K562 (cell line): ENCODE measurements around the gene SKAP2. TPM values are rescaled to one million over a fixed set of nuclear protein-coding genes. Genes with fewer than 3 reads are reported as not detected.

Source experiments
- ATAC-seq: fragments of 200-7000 bp; cut with Tn5 transposase; 3 replicates; pipeline ENCODE4 v1.9.1; 2020; ENCODE audit warnings: moderate library complexity
- BruUV-seq: library from RNA; stranded (reverse); fragments of 400-500 nt; replicated peaks from 2 replicates; lab custom pipeline; 2021; lab: Mats Ljungman, UMichigan
- CTCF ChIA-PET: fragments of 300-600 bp; formaldehyde crosslinking; extraction: SDS; loops from one replicate; lab custom pipeline; 2021; ENCODE audit warnings: low intra/inter-chr PET ratio; lab: Yijun Ruan, JAX
- POLR2A ChIA-PET: fragments of 300-600, 350-650 bp; sonication (Branson Sonifier 250); formaldehyde crosslinking; extraction: SDS; loops from one replicate; lab custom pipeline; 2021; ENCODE audit warnings: antibody characterized with exemption, inconsistent platforms; lab: Yijun Ruan, JAX
- DNase-seq, 4 experiments: peaks; one replicate each; pipeline versions ENCODE4 v3.0.0 to v3.0.0-alpha.2; 2011 to 2018; ENCODE audit warnings: low spot score in 3 of 4, mixed read lengths in 3 of 4; ENCODE audit errors: extremely low read depth in 1 of 4
- FAIRE-seq: peaks from 2 replicates; lab custom pipeline; 2011; peaks lifted over from hg19 to GRCh38; lab: Jason Lieb, UNC
- H2AFZ ChIP-seq: 2 replicates; pipeline ENCODE4 v1.6.0; 2011; ENCODE audit warnings: low read depth, low read length, control low read depth, inconsistent platforms
- H3K27ac ChIP-seq: fragments of 200-600 bp; 3 replicates; pipeline ENCODE4 v1.8.0; 2011; ENCODE audit warnings: low read depth, mild to moderate bottlenecking, control low read depth, inconsistent platforms, low read length, moderate library complexity, mixed read lengths; ENCODE audit errors: extremely low read depth
- H3K27me3 ChIP-seq, 2 experiments: fragments of 300-600 bp in 1 of 2; 2 replicates in 1 of 2; 3 replicates in 1 of 2; pipeline versions ENCODE4 v1.6.0 to v1.8.0; 2011; ENCODE audit warnings: inconsistent platforms in 2 of 2, low read length in 2 of 2, mild to moderate bottlenecking in 1 of 2, mixed read lengths in 1 of 2, moderate library complexity in 1 of 2; ENCODE audit not compliant: control insufficient read depth in 2 of 2, insufficient read depth in 2 of 2
- H3K36me3 ChIP-seq: fragments of 300-600 bp; 3 replicates; pipeline ENCODE4 v1.8.0; 2011; ENCODE audit warnings: mild to moderate bottlenecking, low read length, inconsistent platforms; ENCODE audit not compliant: control insufficient read depth, insufficient read depth
- H3K4me1 ChIP-seq, 2 experiments: fragments of 200-600 bp in 1 of 2; replicated peaks in 1 of 2; 2 replicates in 1 of 2; 3 replicates in 1 of 2; pipeline versions ENCODE4 v1.5.1 to v1.8.0; 2011; ENCODE audit warnings: inconsistent platforms in 2 of 2, low read length in 2 of 2, mild to moderate bottlenecking in 1 of 2, mixed read lengths in 1 of 2, moderate library complexity in 1 of 2; ENCODE audit not compliant: control insufficient read depth in 2 of 2, insufficient read depth in 2 of 2
- H3K4me2 ChIP-seq: 2 replicates; pipeline ENCODE4 v1.6.1; 2011; ENCODE audit warnings: low read length, control low read depth, inconsistent platforms, mixed read lengths; ENCODE audit not compliant: insufficient read depth
- H3K4me3 ChIP-seq: fragments of 200-600 bp; sonication (generic), shearing (Covaris generic); 2 replicates; pipeline ENCODE4 v1.5.1; 2016; ENCODE audit warnings: control low read depth, inconsistent platforms
- H3K79me2 ChIP-seq: fragments of 200-600 bp; 3 replicates; pipeline ENCODE4 v1.8.0; 2011; ENCODE audit warnings: low read length, inconsistent platforms; ENCODE audit not compliant: control insufficient read depth, insufficient read depth
- H3K9ac ChIP-seq, 2 experiments: 2 replicates each; pipeline versions ENCODE4 v1.6.0 to v1.6.1; 2011; ENCODE audit warnings: low read depth in 2 of 2, low read length in 2 of 2, control low read depth in 1 of 2, inconsistent platforms in 1 of 2, mild to moderate bottlenecking in 1 of 2, mixed read lengths in 1 of 2; ENCODE audit not compliant: insufficient read depth in 1 of 2
- H3K9me1 ChIP-seq: one replicate; pipeline ENCODE4 v1.6.0; 2011; ENCODE audit warnings: inconsistent platforms, mild to moderate bottlenecking, low read length, moderate library complexity; ENCODE audit not compliant: control insufficient read depth, insufficient read depth
- H3K9me3 ChIP-seq: replicated peaks from 2 replicates; pipeline ENCODE4 v1.5.1; 2011; ENCODE audit warnings: low read depth, low read length, inconsistent platforms; ENCODE audit not compliant: control insufficient read depth, insufficient read depth
- H4K20me1 ChIP-seq: replicated peaks from 2 replicates; pipeline ENCODE4 v1.6.1; 2011; ENCODE audit warnings: low read length, inconsistent platforms, mixed read lengths; ENCODE audit not compliant: control insufficient read depth, insufficient read depth
- ATF4 ChIP-seq: fragments of 450-650 bp; formaldehyde crosslinking; IDR thresholded peaks from 2 replicates; pipeline ENCODE4 v1.4.0; 2022; ENCODE audit warnings: mild to moderate bottlenecking, moderate library complexity
- BCOR ChIP-seq: fragments of 450-650 bp; IDR thresholded peaks from 2 replicates; pipeline ENCODE4 v1.6.1; 2016
- CBFB ChIP-seq: sonication (generic); formaldehyde crosslinking; IDR thresholded peaks from 2 replicates; pipeline ENCODE4 v1.4.0; 2020; ENCODE audit warnings: mild to moderate bottlenecking, missing genetic modification reagents
- DACH1 ChIP-seq: fragments of 450-650 bp; IDR thresholded peaks from 2 replicates; pipeline ENCODE4 v1.6.1; 2018; ENCODE audit not compliant: partially characterized antibody
- E2F3 ChIP-seq: fragments of 250-450 bp; sonication (Bioruptor Pico); IDR thresholded peaks from 2 replicates; pipeline ENCODE4 v1.4.0; 2020; ENCODE audit warnings: mild to moderate bottlenecking
- ELK1 ChIP-seq: sonication (generic); formaldehyde crosslinking; IDR thresholded peaks from 2 replicates; pipeline ENCODE4 v1.8.1; 2022; ENCODE audit warnings: missing genetic modification reagents
- ETV5 ChIP-seq: sonication (generic); formaldehyde crosslinking; IDR thresholded peaks from 2 replicates; pipeline ENCODE4 v1.4.0; 2020; ENCODE audit warnings: low read depth, mild to moderate bottlenecking, missing genetic modification reagents
- NBN ChIP-seq: fragments of 450-650 bp; IDR thresholded peaks from 2 replicates; pipeline ENCODE4 v1.6.1; 2016; ENCODE audit warnings: low read depth, mild to moderate bottlenecking
- NFIX ChIP-seq: fragments of 250-450 bp; sonication (Bioruptor Pico); IDR thresholded peaks from 2 replicates; pipeline ENCODE4 v1.4.0; 2020; ENCODE audit warnings: low read depth, mild to moderate bottlenecking, moderate library complexity
- ZNF707 ChIP-seq: fragments of 250-450 bp; sonication (Bioruptor Pico); conservative IDR thresholded peaks from 2 replicates; pipeline ENCODE4 v1.8.0; 2022; ENCODE audit warnings: inconsistent platforms, mild to moderate bottlenecking, moderate library complexity
- ZNF830 ChIP-seq: fragments of 250-450 bp; sonication (Bioruptor Pico); IDR thresholded peaks from 2 replicates; pipeline ENCODE4 v1.5.0; 2021; ENCODE audit warnings: mild to moderate bottlenecking
- WGBS: fragments of 100-300 bp; shearing (Covaris generic); methylation state at CpG from one replicate; pipeline ENCODE4 v1.1.6; 2016; ENCODE audit warnings: low coverage, mixed read lengths; ENCODE audit not compliant: insufficient coverage; ENCODE audit errors: missing lambda C conversion rate; 5-methylcytosine and 5-hydroxymethylcytosine counted together
- in situ Hi-C: fragments of 300-500 bp; cut with MboI; formaldehyde crosslinking; loops from 4 replicates; pipeline ENCODE4 v1.15.0; 2018; ENCODE audit warnings: inconsistent platforms, mixed read lengths
- intact Hi-C: fragments of 100-400 bp; cut with micrococcal nuclease; formaldehyde crosslinking; loops from 2 replicates; pipeline ENCODE4 v1.14.2; 2022
- polyA plus RNA-seq, 8 experiments: library from polyadenylated mRNA; depleted of rRNA in 4 of 8; stranded (reverse) in 5 of 8; unstranded in 3 of 8; fragments of >200 nt; fragmentation: Nextera tagmentation in 2 of 8; fragmentation: Illumina TruSeq in 1 of 8; extraction: Ambion mirVana in 2 of 8; extraction: Trizol in 1 of 8; gene quantifications; 2 replicates each; pipeline versions ENCODE4 v1.2.1 to v1.2.3, GENCODE V29; 2011 to 2014; ENCODE audit warnings: inconsistent platforms in 1 of 8, missing spikeins in 1 of 8
- total RNA-seq, 7 experiments: library from RNA; depleted of rRNA in 6 of 7; stranded (reverse); fragments of >200 nt in 6 of 7; fragmentation: Illumina TruSeq in 2 of 7; extraction: Trizol in 2 of 7; gene quantifications; 2 replicates each; pipeline versions ENCODE4 v1.2.1 to v1.2.3, GENCODE V29; 2011 to 2021; ENCODE audit warnings: low replicate concordance in 1 of 7

SKAP2 gene
- total and polyA plus RNA-seq, 9 of the 15 experiments (the other 6 are each of a cell fraction or from before 2014, with no cell fraction given) = 4.2 to 11.7 (median 8.3) TPM

GRCh38 chr7:26700386-26700785 is 164.0 kb downstream of the SKAP2 start:
- TF ChIP-seq CBFB (CRISPR knock-in tag) = no peak
- no peak for TF ChIP-seq ELK1 (CRISPR knock-in tag)
- TF ChIP-seq ETV5 (CRISPR knock-in tag) = no peak
- no peak for TF ChIP-seq NFIX (CRISPR knock-in tag)
- TF ChIP-seq ZNF830 (CRISPR knock-in tag) = no peak
- TF ChIP-seq ATF4 (CRISPR knock-in tag) = no peak
- no peak for TF ChIP-seq ZNF707
- TF ChIP-seq NBN = no peak
- TF ChIP-seq BCOR = no peak
- TF ChIP-seq DACH1 = no peak
- no peak for TF ChIP-seq E2F3 (CRISPR knock-in tag)
- TF ChIP-seq, all 486 proteins: peak for 0
- H3K4me1 ChIP-seq = no peaks in the 10 kb centered on the region
- 40% methylated on average over 5 of the region's 5 CpGs for WGBS
- H3K27ac ChIP-seq = no peak overlapping the region
- in situ Hi-C loops (no loop called here), intact Hi-C loops (no loop called here)
- H3K4me3 ChIP-seq = no peak overlapping the region
- DNase-seq (no peak), FAIRE-seq (no peak), ATAC-seq (no peak)
- no peak overlapping the region for H2AFZ ChIP-seq
- no peaks in the 10 kb centered on the region for H3K9me1 ChIP-seq
- H3K9ac ChIP-seq = no peak overlapping the region
- no peaks in the 10 kb centered on the region for H4K20me1 ChIP-seq
- ChIA-PET POLR2A (interaction anchor here (0.6 kb wide), 1 partner anchor 11 kb away, joined by 3 read pairs; no protein-coding TSS in a partner anchor), CTCF (no interaction called here)
- H3K9me3 ChIP-seq = no peaks in the 10 kb centered on the region
- H3K4me2 ChIP-seq = no peak overlapping the region
- no TSS peak for BruUV-seq
- H3K27me3 ChIP-seq = no peaks in the 10 kb centered on the region
- no peaks in the 10 kb centered on the region for H3K36me3 ChIP-seq
- H3K79me2 ChIP-seq = no peaks in the 10 kb centered on the region
